ENCODE data around the gene COL4A2. TPM values are rescaled to one million over a fixed set of nuclear protein-coding genes. Genes with fewer than 3 reads are reported as not detected.

The COL4A2 gene
- total RNA-seq, 4 donors from 2014 or later = 75.1 to 322 (median 115) TPM

GRCh38 chr13:110413016-110413675 is 106.1 kb downstream of the COL4A2 start:
- H3K27ac ChIP-seq = peak overlapping the region; percentile 77 to 89 (median 83)
- TF ChIP-seq EP300 (IDR thresholded peaks at IDR 0.05; ENCODE audit: low read depth) = no peak
- no peak for TF ChIP-seq POLR2A (IDR thresholded peaks at IDR 0.05)
- TF ChIP-seq POLR2AphosphoS5 (IDR thresholded peaks at IDR 0.05) = no peak
- no peak for TF ChIP-seq CTCF (IDR thresholded peaks at IDR 0.05)
- 80 to 85% methylated on average over 3 to 17 of the region's 17 CpGs for WGBS, 2 donors (ENCODE audit: low coverage in 1 of 2)

GRCh38 chr13:110413676-110414040 is 106.6 kb downstream of the COL4A2 start:
- DNase-seq = no peak
- intact Hi-C loops (cut with DNase I; ENCODE audit: low total_unique reads) = loop anchor here (2.0 to 10.0 kb wide), 2 partner anchors 17 to 109 kb away; partner anchors contain the start of genes COL4A1 and COL4A2
- no peaks in the 10 kb centered on the region for H3K27me3 ChIP-seq
- peaks cover 5 to 46% (median 32%) of the 10 kb centered on the region in 4 donors for H3K4me1 ChIP-seq
- WGBS, 2 donors (ENCODE audit: low coverage in 1 of 2) = 70% methylated on average over 5 of the region's 6 CpGs; no CpG with 5 or more reads in 1 of the 2 donors
- TF ChIP-seq CTCF (IDR thresholded peaks at IDR 0.05) (no peak), POLR2A (IDR thresholded peaks at IDR 0.05) (no peak), EP300 (IDR thresholded peaks at IDR 0.05; ENCODE audit: low read depth) (no peak), POLR2AphosphoS5 (IDR thresholded peaks at IDR 0.05) (no peak)
- in situ Hi-C loops (cut with MboI; ENCODE audit: low pct_ligation_motif_present in 1 of 4, low pct_unique_long_range_greater_than_20kb in 1 of 4, low sequenced_read_pairs in 3 of 4) = loop anchor here in 2 of 4 donors (25.0 kb wide), 2 partner anchors 176 to 1451 kb away; no protein-coding TSS in a partner anchor
- no peaks in the 10 kb centered on the region for H3K36me3 ChIP-seq
- H3K4me3 ChIP-seq = no peak overlapping the region
- H3K9me3 ChIP-seq = no peaks in the 10 kb centered on the region
- H3K27ac ChIP-seq = peak overlapping the region; percentile 77 to 89 (median 83)

More at GRCh38 chr13:110413016-110413675, 106.1 kb downstream of the COL4A2 start:
- intact Hi-C loops (cut with DNase I; ENCODE audit: low total_unique reads) = loop anchor here (2.0 to 10.0 kb wide), 2 partner anchors 16 to 108 kb away; partner anchors contain the start of genes COL4A1 and COL4A2
- no peaks in the 10 kb centered on the region for H3K36me3 ChIP-seq
- H3K27me3 ChIP-seq = no peaks in the 10 kb centered on the region
- no peaks in the 10 kb centered on the region for H3K9me3 ChIP-seq
- H3K4me3 ChIP-seq = no peak overlapping the region
- peaks cover 5 to 46% (median 29%) of the 10 kb centered on the region in 4 donors for H3K4me1 ChIP-seq
- DNase-seq = no peak
- in situ Hi-C loops (cut with MboI; ENCODE audit: low pct_ligation_motif_present in 1 of 4, low pct_unique_long_range_greater_than_20kb in 1 of 4, low sequenced_read_pairs in 3 of 4) = loop anchor here in 2 of 4 donors (25.0 kb wide), 2 partner anchors 176 to 1451 kb away; no protein-coding TSS in a partner anchor

GRCh38 chr13:110414283-110414682 is 107.2 kb downstream of the COL4A2 start:
- Histone ChIP-seq H3K27me3 (no peaks in the 10 kb centered on the region), H3K9me3 (no peaks in the 10 kb centered on the region), H3K27ac (peak overlapping the region; percentile 77 to 89 (median 83)), H3K4me3 (no peak overlapping the region), H3K4me1 (peaks cover 5 to 46% (median 31%) of the 10 kb centered on the region in 4 donors), H3K36me3 (no peaks in the 10 kb centered on the region)
- TF ChIP-seq CTCF (IDR thresholded peaks at IDR 0.05) = no peak
- no peak for TF ChIP-seq POLR2A (IDR thresholded peaks at IDR 0.05)
- no peak for TF ChIP-seq EP300 (IDR thresholded peaks at IDR 0.05; ENCODE audit: low read depth)
- no peak for TF ChIP-seq POLR2AphosphoS5 (IDR thresholded peaks at IDR 0.05)
- WGBS, 2 donors (ENCODE audit: low coverage in 1 of 2) = 84 to 100% methylated on average over 2 to 7 of the region's 7 CpGs
- in situ Hi-C loops (cut with MboI; ENCODE audit: low pct_ligation_motif_present in 1 of 4, low pct_unique_long_range_greater_than_20kb in 1 of 4, low sequenced_read_pairs in 3 of 4) (loop anchor here in 2 of 4 donors (25.0 kb wide), 2 partner anchors 177 to 1452 kb away; no protein-coding TSS in a partner anchor), intact Hi-C loops (cut with DNase I; ENCODE audit: low total_unique reads) (loop anchor here (10.0 kb wide), 1 partner anchor 109 kb away; the partner anchor contains the start of genes COL4A1 and COL4A2)
- no peak for DNase-seq

GRCh38 chr13:110414931-110415330 is 107.8 kb downstream of the COL4A2 start:
- Histone ChIP-seq H3K4me1 (peaks cover 5 to 46% (median 30%) of the 10 kb centered on the region in 4 donors), H3K27me3 (no peaks in the 10 kb centered on the region), H3K9me3 (no peaks in the 10 kb centered on the region), H3K27ac (peak overlapping the region; percentile 77 to 89 (median 83)), H3K36me3 (no peaks in the 10 kb centered on the region), H3K4me3 (no peak overlapping the region)
- intact Hi-C loops (cut with DNase I; ENCODE audit: low total_unique reads) (loop anchor here (5.0 to 10.0 kb wide), 2 partner anchors 110 to 193 kb away; partner anchors contain the start of genes COL4A1 and COL4A2), in situ Hi-C loops (cut with MboI; ENCODE audit: low pct_ligation_motif_present in 1 of 4, low pct_unique_long_range_greater_than_20kb in 1 of 4, low sequenced_read_pairs in 3 of 4) (loop anchor here in 2 of 4 donors (25.0 kb wide), 2 partner anchors 178 to 1453 kb away; no protein-coding TSS in a partner anchor)
- DNase-seq = no peak
- TF ChIP-seq POLR2AphosphoS5 (IDR thresholded peaks at IDR 0.05) (no peak), CTCF (IDR thresholded peaks at IDR 0.05) (no peak), EP300 (IDR thresholded peaks at IDR 0.05; ENCODE audit: low read depth) (no peak), POLR2A (IDR thresholded peaks at IDR 0.05) (no peak)
- WGBS, 2 donors (ENCODE audit: low coverage in 1 of 2) = 79 to 80% methylated on average over 2 of the region's 2 CpGs

Measured in transverse colon (tissue), 4 donors.